Activated gamma-delta T cell (primary cell): ENCODE results near the gene MAIP1.
"Not testable (repeated sequence)": the region's sequence is repeated elsewhere in the genome, so short reads cannot be mapped to it uniquely, and the experiment has no call there.

Experiments
- DNase-seq: peaks from one replicate; lab custom pipeline; 2025; lab: John Stamatoyannopoulos, UW
- total RNA-seq, 2 donors: gene quantifications; one replicate each; lab custom pipeline; 2026; lab: John Stamatoyannopoulos, UW

MAIP1 gene
- 11.8 to 13.9 reads per million in 2 donors for total RNA-seq

DNA sequence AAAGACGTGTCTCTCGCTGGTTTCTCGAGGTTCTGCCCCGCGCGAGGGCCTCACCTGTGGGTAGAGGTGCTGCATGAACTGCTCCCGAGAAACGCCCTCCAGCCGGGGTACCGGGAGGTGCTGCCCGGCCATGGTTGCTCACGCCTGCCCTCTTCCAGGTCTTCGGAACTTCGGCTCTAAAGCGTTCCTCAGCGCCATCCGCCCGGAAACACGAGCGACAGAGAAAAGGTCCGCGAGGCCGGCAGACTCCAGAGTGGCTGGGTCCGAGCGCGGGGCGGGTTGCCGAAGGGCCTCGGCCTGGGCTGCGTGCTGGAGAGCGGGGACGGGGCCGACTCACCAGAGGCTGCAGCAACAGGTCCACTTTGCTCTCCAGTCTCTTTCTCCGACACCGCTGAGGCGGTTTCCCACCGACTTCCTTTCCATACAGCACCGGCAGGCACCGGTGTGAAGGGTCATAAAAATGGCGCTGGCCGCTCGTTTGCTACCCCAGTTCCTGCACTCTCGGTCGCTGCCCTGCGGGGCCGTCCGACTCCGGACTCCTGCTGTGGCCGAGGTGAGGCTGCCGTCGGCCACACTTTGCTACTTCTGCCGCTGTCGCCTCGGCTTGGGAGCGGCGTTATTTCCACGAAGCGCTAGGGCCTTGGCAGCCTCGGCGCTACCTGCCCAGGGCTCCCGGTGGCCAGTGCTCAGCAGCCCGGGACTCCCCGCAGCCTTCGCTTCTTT, at the start of gene MAIP1, which contains the start of gene TYW5:
MAIP1 (plus strand) TSS at position 244 of the 723 bp plus-strand sequence; CDS start at position 461, 217 bp downstream.
TYW5 (minus strand) TSS at position 153 of the 723 bp plus-strand sequence; CDS start at position 132, 21 bp downstream.
- peak; percentile 43 for DNase-seq

GRCh38 chr2:199907008-199907714, 48.2 kb upstream of the MAIP1 start:
- DNase-seq, result no peak

DNA sequence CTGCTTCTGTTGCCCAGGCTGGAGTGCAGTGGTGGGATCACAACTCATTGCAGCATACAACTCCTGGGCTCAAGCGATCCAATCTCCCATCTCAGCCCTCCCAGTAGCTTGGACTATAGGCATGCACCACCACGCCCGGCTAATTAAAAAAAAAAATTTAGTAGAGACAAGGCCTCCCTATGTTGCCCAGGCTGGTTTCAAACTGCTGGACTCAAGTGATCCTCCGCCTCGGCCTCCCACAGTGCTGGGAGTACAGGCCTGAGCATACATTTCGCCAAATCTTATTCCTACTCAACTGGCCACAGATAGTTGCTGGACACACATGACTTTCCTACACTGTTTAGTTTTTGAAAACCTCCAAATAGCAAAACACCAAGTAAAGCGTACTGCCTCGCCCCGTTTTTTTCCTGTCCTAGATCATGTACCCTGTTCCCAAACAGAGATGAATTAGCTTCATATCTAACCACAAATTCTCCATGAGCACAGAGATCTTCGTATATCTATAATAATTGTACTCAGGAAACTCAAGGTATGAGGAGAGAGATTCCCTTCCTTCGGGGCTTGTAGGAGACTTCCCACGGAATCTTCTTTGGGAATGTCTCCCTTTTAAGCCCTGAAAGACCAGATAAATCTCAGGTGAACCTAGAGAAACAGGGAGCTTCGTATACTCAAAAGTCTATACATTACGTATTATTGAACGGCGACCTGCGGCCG, 44.9 kb upstream of the MAIP1 start:
- DNase-seq, result no peak

DNA sequence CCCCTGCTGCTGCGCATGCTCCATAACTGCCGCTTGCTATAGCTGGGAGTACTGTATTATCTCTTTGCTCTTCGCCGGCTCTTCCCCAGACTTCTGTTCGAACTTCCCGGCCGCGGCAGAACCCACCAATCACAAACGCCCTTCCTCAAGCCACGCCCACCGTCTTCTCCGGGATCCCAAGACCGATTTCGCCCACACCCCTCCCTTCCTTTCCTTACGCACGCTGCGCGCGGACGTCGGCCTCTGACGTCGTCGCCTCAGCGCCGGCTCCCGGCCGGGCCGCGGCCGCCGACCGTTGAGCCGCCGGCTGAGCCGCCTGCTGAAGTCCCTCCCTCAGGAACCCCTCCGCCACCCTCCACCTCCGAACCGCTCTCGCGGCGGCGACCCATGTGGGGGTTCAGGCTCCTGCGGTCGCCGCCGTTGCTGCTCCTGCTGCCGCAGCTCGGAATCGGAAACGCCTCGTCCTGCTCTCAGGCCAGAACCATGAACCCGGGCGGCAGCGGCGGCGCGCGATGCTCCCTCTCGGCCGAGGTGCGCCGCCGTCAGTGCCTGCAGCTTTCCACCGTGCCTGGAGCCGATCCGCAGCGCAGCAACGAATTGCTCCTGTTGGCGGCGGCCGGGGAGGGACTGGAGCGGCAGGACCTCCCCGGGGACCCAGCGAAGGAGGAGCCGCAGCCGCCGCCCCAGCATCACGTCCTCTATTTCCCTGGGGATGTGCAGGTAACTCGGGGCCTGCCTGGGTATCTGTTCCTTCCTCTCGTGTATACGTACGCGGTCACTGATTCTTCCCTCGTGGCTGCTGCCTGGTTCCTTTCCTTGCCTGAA, 44.1 kb upstream of the MAIP1 start, which contains the start of gene C2orf69:
C2orf69 (plus strand) TSS at position 242 of the 825 bp plus-strand sequence; CDS start at position 388, 146 bp downstream.
- DNase-seq, result peak; percentile 68

DNA sequence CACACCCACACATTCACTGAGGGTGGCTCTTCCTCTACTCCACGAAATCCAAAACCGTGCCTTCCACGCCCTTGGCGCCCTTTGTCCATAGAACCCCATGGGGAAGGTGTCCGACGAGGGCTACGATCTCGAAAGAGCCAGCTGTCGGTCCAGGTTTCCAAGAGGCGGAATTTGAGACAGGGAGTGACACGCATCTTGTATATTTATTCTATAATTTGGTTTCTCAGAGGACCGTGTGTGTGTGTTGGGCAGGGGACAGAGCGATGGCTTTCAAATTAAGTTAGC, 43.6 kb upstream of the MAIP1 start:
- no peak for DNase-seq

DNA sequence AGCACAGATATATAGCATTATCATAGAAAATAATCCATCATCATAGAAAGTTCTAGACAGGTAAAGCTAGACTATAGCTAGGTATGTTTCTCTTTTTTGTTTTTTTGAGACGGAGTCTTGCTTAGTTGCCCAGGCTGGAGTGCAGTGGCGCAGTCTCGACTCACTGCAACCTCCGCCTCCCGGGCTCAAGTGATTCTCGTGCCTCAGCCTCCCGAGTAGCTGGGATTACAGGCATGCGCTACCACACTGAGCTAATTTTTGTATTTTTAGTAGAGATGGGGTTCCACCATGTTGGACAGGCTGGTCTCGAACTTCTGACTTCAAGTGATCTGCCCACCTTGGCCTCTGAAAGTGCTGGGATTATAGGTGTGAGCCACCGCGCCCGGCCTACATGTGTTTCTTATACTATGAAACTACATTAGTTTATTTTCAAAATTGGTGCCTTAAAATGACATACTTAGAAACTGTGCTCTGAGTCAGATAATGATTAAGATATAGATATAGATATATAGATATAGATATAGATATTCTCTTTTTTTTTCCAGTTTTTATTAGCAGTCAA, 42.7 kb upstream of the MAIP1 start:
- DNase-seq, result not testable (repeated sequence)

DNA sequence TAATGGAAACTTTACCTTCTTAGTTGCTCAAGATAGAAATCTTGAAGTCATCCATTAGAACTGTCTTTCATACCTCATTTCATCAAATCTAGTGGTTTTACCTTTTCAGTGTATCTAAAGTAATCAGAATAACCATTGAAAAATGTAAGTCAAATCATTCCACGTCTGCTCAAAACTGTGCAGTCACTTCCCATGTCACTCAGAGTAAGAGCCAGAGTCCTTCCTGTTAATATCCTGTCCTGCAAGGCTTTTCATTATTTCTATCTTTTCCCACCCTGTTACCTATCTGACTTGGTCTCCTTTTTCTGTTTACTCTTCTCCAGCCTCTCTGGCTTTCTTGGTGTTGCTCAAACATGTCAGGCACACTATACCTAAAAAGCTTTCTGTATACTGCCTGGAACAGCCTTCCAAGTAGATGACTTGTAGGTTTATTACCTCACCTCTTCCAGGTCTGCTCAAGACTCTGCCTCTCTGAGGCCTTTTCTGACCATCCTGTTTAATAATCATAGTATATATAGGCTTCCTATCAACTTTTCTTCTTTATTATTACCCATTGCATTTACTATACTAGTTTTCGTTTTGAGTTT, 40.9 kb upstream of the MAIP1 start:
- DNase-seq, result no peak

GRCh38 chr2:199916980-199917379, 38.4 kb upstream of the MAIP1 start:
- no peak for DNase-seq

DNA sequence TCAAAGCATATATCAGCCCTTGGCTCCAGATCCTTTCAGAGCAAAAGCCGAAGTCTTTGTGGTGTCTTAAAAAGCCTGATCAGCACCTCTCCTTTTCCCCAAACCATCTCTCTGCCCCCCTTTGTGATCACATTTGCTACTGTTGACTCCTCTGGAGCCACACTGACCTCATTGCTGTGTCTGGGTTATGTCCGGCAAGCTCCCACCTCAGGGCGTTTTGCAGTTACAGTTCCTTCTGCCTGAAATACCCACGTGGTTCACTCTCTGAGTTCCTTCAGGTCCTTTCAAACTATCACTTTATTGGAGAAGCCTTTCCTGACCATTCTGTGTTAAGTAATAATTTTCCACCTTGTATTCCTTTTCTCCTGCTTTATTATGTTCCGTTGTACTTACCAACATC, 32.5 kb upstream of the MAIP1 start:
- no peak for DNase-seq

GRCh38 chr2:199923924-199924323, 31.5 kb upstream of the MAIP1 start:
- DNase-seq, result no peak

DNA sequence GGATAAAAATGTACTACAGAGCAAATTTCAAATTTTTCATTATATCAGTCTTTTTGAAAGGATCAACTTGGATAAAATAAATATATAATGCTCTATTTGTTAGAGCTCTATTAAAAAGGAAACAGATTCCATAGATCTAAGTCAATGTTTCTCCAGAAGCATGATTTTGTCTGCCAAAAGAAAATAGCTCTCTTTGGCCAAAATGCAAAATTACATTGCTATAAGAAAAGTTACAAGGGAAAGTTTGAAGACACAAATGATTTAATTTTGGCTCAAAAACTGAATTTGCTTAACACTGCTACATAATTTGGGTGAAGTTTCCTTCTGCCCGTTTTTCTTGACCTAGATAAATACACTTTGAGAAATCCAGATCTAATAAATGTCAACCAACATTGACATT, 28.6 kb upstream of the MAIP1 start:
- DNase-seq, result no peak

GRCh38 chr2:199928226-199928625, 27.2 kb upstream of the MAIP1 start:
- DNase-seq, result no peak

DNA sequence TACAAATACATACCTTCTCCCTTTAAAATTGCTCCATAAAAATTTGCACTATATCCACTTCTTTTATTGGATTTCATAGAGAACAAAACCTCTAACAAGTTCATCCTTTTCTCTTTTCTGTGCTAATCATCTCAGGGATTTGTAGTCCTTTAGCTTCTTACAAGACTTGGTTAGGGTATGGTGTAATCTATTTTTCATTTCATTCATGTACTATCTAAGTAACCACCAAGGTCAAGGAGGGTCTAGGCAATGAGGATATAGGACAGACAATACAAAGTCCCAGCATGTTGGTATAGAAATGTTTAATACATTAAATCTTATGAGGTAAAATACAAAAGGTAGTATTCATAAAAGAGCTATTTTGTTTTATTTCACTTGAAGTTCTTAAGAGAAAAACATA, 26.8 kb upstream of the MAIP1 start:
- DNase-seq, result no peak

GRCh38 chr2:199929262-199929661, 26.1 kb upstream of the MAIP1 start:
- no peak for DNase-seq

- no peak for DNase-seq
Measured at GRCh38 chr2:199932312-199932855, 23.0 kb upstream of the MAIP1 start.

DNA sequence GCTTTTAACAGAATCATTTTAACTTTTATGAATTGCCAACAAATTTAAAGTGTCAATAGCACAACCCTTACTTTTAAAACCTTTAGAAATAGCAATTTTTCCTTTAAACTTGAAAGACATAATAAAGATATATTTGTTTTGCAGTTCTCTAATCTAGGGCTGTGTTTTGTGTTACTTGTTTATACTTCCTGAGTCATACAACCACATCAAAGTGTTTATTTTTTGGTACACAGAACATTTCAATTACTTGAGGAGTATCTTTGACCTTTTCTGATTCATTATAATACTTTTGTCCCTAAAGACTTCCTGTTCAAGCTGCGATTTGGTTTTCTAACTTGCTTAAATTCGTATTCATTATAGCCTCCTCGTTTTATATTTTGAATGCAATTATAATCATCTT, 21.9 kb upstream of the MAIP1 start:
- DNase-seq, result no peak

DNA sequence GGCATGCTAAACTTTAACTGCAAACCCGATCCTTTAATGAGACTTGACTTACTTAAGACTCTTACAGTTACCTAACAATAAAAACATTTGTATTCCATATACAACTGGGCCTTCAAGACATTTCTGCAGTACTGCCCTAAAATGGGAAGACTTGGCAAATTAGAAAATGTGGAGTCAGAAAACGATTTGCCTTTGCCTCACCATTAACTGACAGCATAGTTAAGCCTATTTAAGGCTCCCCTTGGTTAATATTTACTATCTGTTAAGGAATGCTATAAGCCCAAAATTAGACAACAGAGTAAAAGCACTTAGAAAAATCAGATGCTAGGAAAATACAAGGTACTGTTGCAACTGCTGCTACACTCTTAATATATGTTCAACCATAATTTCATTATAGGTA, 18.8 kb upstream of the MAIP1 start:
- DNase-seq, result no peak

GRCh38 chr2:199940373-199940772, 15.0 kb upstream of the MAIP1 start:
- no peak for DNase-seq

DNA sequence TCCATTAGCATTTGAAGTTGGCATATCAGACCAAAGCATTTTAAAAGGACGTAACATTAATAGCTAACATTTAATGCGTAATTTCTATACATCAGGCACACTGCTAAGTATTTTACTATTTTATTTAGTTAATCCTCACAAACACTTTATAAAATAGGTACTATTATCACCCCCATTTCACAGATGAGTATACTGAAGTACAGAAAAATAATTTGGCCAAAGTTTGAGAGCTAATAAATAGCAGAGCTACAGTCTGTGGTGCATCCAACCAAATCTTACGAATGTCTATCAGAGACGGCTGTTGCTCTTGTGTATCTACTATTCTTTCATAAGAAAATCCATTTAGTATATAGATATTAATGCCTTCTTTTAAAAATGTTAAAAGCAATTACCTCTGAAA, 12.0 kb upstream of the MAIP1 start:
- no peak for DNase-seq

GRCh38 chr2:199946196-199946595, 9.2 kb upstream of the MAIP1 start:
- DNase-seq, result no peak

- no peak for DNase-seq
Measured at GRCh38 chr2:199946836-199947235, 8.5 kb upstream of the MAIP1 start.
